OCI-LY3 (cell line): Measurements from ENCODE around the gene TCF23.
"Not testable (repeated sequence)": the region's sequence is repeated elsewhere in the genome, so short reads cannot be mapped to it uniquely, and the experiment has no call there.

Experiments
- H2AFZ ChIP-seq: fragments of 200-600, 300-600 bp; shearing (Covaris generic); 2 replicates; pipeline ENCODE4 v1.6.0; 2014; ENCODE audit warnings: antibody characterized with exemption, low read depth, low read length
- H3K27ac ChIP-seq: fragments of 200-600, 300-600 bp; sonication (generic); 2 replicates; pipeline ENCODE4 v1.5.1; 2014; ENCODE audit warnings: mild to moderate bottlenecking, low read length, moderate library complexity, mixed read lengths
- H3K27me3 ChIP-seq: fragments of 200-600, 300-600 bp; sonication (generic); 2 replicates; pipeline ENCODE4 v1.6.1; 2014; ENCODE audit warnings: low read depth, low read length, mixed read lengths
- H3K36me3 ChIP-seq: fragments of 200-600, 300-600 bp; sonication (generic); replicated peaks from 2 replicates; pipeline ENCODE3; 2014; ENCODE audit warnings: low read depth, low read length, mixed read lengths
- H3K4me1 ChIP-seq: fragments of 300-600, 200-600 bp; sonication (generic); 2 replicates; pipeline ENCODE4 v1.6.1; 2014; ENCODE audit warnings: low read length, mixed read lengths
- H3K4me2 ChIP-seq: fragments of 200-600, 300-600 bp; sonication (generic); 2 replicates; pipeline ENCODE4 v1.6.1; 2014; ENCODE audit warnings: low read length, mixed read lengths
- H3K4me3 ChIP-seq: fragments of 300-600, 200-600 bp; sonication (generic); 2 replicates; pipeline ENCODE4 v1.5.1; 2014; ENCODE audit warnings: antibody characterized with exemption, mild to moderate bottlenecking, low read length, moderate library complexity
- H3K79me2 ChIP-seq: fragments of 300-600, 200-600 bp; shearing (Covaris generic); 2 replicates; pipeline ENCODE4 v1.6.1; 2014; ENCODE audit warnings: mild to moderate bottlenecking, low read length, mixed read lengths
- H3K9ac ChIP-seq: fragments of 300-600, 200-600 bp; shearing (Covaris generic); 2 replicates; pipeline ENCODE4 v1.6.0; 2014; ENCODE audit warnings: mild to moderate bottlenecking, low read length, moderate library complexity
- H3K9me3 ChIP-seq: fragments of 200-600, 300-600 bp; shearing (Covaris generic); 2 replicates; pipeline ENCODE4 v1.6.1; 2014; ENCODE audit warnings: low read length, mixed read lengths; ENCODE audit not compliant: insufficient read depth
- H4K20me1 ChIP-seq: fragments of 200-600, 300-600 bp; sonication (generic); 2 replicates; pipeline ENCODE4 v1.6.1; 2016; ENCODE audit warnings: low read length, mixed read lengths; ENCODE audit not compliant: insufficient read depth
- CTCF ChIP-seq: fragments of 200-600, 300-600 bp; sonication (generic); IDR thresholded peaks from 2 replicates; pipeline ENCODE4 v1.5.1; 2014; ENCODE audit warnings: antibody characterized with exemption, low read length, low read depth
- EZH2phosphoT487 ChIP-seq: fragments of 200-600 bp; shearing (Covaris generic); IDR thresholded peaks from 2 replicates; pipeline ENCODE4 v1.6.1; 2018; ENCODE audit warnings: antibody characterized with exemption, mixed run types, low read depth

The TCF23 gene

GRCh38 chr2:27105981-27106380 is 42.8 kb upstream of the TCF23 start:
- H3K79me2 ChIP-seq = no peaks in the 10 kb centered on the region
- no peak overlapping the region for H3K4me3 ChIP-seq
- no peak overlapping the region for H3K4me2 ChIP-seq
- no peaks in the 10 kb centered on the region for H3K27me3 ChIP-seq
- no peak overlapping the region for H3K9ac ChIP-seq
- TF ChIP-seq CTCF (no peak), EZH2phosphoT487 (no peak)
- no peaks in the 10 kb centered on the region for H3K4me1 ChIP-seq
- no peaks in the 10 kb centered on the region for H3K9me3 ChIP-seq
- no peak overlapping the region for H2AFZ ChIP-seq
- H3K27ac ChIP-seq = no peak overlapping the region
- no peaks in the 10 kb centered on the region for H4K20me1 ChIP-seq
- H3K36me3 ChIP-seq = no peaks in the 10 kb centered on the region

GRCh38 chr2:27108221-27108620 is 40.6 kb upstream of the TCF23 start:
- Histone ChIP-seq H3K4me3 (no peak overlapping the region), H3K4me1 (no peaks in the 10 kb centered on the region), H4K20me1 (no peaks in the 10 kb centered on the region), H2AFZ (no peak overlapping the region), H3K27ac (no peak overlapping the region), H3K4me2 (no peak overlapping the region), H3K36me3 (no peaks in the 10 kb centered on the region), H3K27me3 (no peaks in the 10 kb centered on the region), H3K79me2 (no peaks in the 10 kb centered on the region), H3K9ac (no peak overlapping the region), H3K9me3 (no peaks in the 10 kb centered on the region)
- TF ChIP-seq CTCF (no peak), EZH2phosphoT487 (no peak)

GRCh38 chr2:27109083-27109482 is 39.7 kb upstream of the TCF23 start:
- TF ChIP-seq CTCF (no peak), EZH2phosphoT487 (no peak)
- Histone ChIP-seq H3K4me3 (no peak overlapping the region), H3K4me1 (no peaks in the 10 kb centered on the region), H4K20me1 (no peaks in the 10 kb centered on the region), H3K9me3 (no peaks in the 10 kb centered on the region), H3K9ac (no peak overlapping the region), H3K27ac (no peak overlapping the region), H3K27me3 (no peaks in the 10 kb centered on the region), H3K79me2 (no peaks in the 10 kb centered on the region), H3K4me2 (no peak overlapping the region), H3K36me3 (no peaks in the 10 kb centered on the region), H2AFZ (no peak overlapping the region)

GRCh38 chr2:27110603-27111352 is 38.0 kb upstream of the TCF23 start:
- not testable (repeated sequence) for H3K36me3 ChIP-seq, H3K4me3 ChIP-seq, H3K9ac ChIP-seq, H3K4me1 ChIP-seq, H2AFZ ChIP-seq, H3K79me2 ChIP-seq, H4K20me1 ChIP-seq, H3K9me3 ChIP-seq, H3K4me2 ChIP-seq, H3K27ac ChIP-seq, H3K27me3 ChIP-seq

GRCh38 chr2:27111392-27112078 is 37.3 kb upstream of the TCF23 start:
- not testable (repeated sequence) for H4K20me1 ChIP-seq, H3K4me2 ChIP-seq

More at GRCh38 chr2:27111392-27112078, 37.3 kb upstream of the TCF23 start:
- not testable (repeated sequence) for H3K9ac ChIP-seq, H3K27me3 ChIP-seq, H3K4me1 ChIP-seq, H3K9me3 ChIP-seq, H3K36me3 ChIP-seq, H2AFZ ChIP-seq, H3K4me3 ChIP-seq, H3K79me2 ChIP-seq, H3K27ac ChIP-seq
